T-helper 2 cell treated with Interferon-gamma antibody and Interleukin-4, amounts not matched to agents 5 μg/mL and 100 μg/mL, for 36 hours (primary cell): Measurements from ENCODE around the gene AEBP1.

Source experiments
- DNase-seq: peaks from one replicate; pipeline ENCODE4 v3.0.0; 2021; ENCODE audit warnings: low spot score
- H3K27ac Mint-ChIP-seq: one replicate; pipeline ENCODE4 v1.8.0; 2021; ENCODE audit warnings: mild to moderate bottlenecking, mixed read lengths
- H3K27me3 Mint-ChIP-seq: one replicate; pipeline ENCODE4 v1.8.0; 2021; ENCODE audit warnings: low read depth, mixed read lengths
- H3K36me3 Mint-ChIP-seq: one replicate; pipeline ENCODE4 v1.8.0; 2021; ENCODE audit warnings: low read depth, mixed read lengths
- H3K4me1 Mint-ChIP-seq: one replicate; pipeline ENCODE4 v1.8.0; 2021; ENCODE audit warnings: low read depth, mixed read lengths
- H3K4me3 Mint-ChIP-seq: one replicate; pipeline ENCODE4 v1.8.0; 2022; ENCODE audit warnings: mild to moderate bottlenecking, moderate library complexity, mixed read lengths
- H3K9me3 Mint-ChIP-seq: one replicate; pipeline ENCODE4 v1.8.0; 2021; ENCODE audit warnings: mixed read lengths

The AEBP1 gene

DNA sequence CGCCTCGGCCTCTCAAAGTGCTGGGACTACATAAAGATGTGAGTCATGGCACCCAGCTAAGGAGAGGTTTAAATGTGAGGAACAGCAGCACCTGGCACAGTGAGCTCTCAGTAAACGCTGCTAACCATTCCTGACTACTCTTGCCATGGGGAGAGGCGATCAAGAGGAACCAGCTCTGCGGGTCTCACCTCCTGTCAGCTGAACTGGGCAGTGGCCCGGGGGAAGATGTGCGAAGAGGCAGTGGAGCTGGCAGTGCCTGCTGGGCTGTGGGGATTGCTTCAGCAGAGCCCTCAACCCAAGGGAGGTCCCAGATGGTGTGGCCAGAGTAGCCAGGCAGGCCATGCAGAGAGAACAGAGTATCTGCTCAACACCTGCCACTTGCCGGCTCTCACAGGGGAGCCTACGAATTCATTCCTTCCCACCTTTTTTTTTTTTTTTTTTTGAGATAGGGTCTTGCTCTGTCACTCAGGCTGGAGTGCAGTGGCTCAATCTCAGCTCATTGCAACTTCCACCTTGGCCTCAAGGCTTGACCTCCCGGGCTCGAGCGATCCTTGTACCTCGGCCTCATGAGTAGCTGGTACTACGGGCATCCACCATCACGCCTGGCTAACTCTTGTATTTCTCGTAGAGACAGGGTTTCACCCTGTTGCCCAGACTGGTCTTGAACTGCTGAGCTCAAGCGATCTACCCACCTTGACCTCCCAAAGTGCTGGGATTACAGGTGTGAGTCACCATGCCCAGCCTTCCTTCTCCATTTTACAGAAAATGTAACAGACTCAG, 28.7 kb upstream of the AEBP1 start:
- Mint-ChIP-seq H3K36me3 (peaks cover 41% of the 10 kb centered on the region), H3K27me3 (no peaks in the 10 kb centered on the region), H3K27ac (no peak overlapping the region), H3K4me1 (peaks cover 7% of the 10 kb centered on the region), H3K9me3 (no peaks in the 10 kb centered on the region), H3K4me3 (no peak overlapping the region)
- no peak for DNase-seq

DNA sequence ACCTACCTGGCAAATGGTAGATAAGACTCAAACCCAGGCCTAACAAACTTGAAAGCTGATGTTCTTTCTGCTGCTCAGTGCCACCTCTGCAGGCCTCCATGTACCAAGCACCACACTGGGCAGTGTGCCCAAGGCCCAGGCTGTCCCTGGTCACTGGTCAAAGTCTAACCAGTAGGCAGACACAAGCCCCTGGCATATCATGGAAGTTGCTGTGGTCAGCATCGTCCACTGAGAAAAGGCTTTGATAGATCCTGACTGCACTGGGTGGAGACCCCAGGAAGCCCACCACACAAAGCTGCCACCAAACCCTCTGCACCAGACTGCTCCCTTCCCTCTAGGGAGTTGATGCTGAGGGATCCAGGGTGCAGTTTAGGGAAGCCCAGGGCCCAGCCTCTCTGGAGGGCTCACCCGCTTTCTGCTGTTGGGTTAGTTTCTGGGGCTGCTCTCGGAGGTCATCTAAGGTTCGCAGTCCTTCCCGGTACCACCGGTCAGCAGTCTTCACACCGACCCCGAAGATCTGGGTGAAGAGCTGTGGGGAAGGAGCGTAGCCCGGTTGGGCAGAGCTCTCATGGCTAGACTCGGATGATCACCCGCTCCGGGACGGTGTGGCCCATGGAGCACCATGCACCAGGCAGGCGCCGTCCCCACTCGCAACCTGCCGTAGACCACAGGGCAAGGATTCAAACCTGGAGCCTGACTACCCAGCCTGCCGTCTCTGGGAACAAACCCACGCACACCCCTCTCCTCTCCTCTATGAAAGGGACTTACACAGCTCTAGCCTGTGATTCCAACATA, 27.8 kb upstream of the AEBP1 start:
- H3K4me3 Mint-ChIP-seq = no peak overlapping the region
- H3K27me3 Mint-ChIP-seq = no peaks in the 10 kb centered on the region
- H3K36me3 Mint-ChIP-seq = peaks cover 46% of the 10 kb centered on the region
- H3K9me3 Mint-ChIP-seq = no peaks in the 10 kb centered on the region
- no peak overlapping the region for H3K27ac Mint-ChIP-seq
- no peak for DNase-seq
- peaks cover 13% of the 10 kb centered on the region for H3K4me1 Mint-ChIP-seq

DNA sequence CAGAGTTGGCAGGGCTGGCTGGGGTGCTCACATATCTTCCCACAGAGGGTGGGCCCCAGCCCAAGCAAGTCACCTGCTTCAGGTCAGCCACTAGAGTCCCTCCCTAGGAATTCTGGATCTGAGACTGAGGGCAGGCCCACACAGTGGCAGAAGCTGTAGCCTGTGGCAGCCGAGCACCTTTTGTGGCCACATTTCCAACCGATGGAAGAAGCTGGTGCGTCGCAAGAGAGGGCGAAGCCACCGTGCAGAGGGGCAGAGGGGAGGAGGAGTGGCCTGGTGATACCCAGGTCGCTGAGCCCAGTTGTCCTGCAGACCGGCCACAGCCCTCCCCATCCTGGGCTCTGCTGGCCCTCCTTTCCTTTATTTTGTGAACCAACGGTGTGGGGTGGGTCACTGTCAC, 27.1 kb upstream of the AEBP1 start:
- peaks cover 15% of the 10 kb centered on the region for H3K4me1 Mint-ChIP-seq
- no peak overlapping the region for H3K4me3 Mint-ChIP-seq
- H3K27me3 Mint-ChIP-seq = no peaks in the 10 kb centered on the region
- no peak overlapping the region for H3K27ac Mint-ChIP-seq
- no peaks in the 10 kb centered on the region for H3K9me3 Mint-ChIP-seq
- H3K36me3 Mint-ChIP-seq = peaks cover 44% of the 10 kb centered on the region
- DNase-seq = no peak

DNA sequence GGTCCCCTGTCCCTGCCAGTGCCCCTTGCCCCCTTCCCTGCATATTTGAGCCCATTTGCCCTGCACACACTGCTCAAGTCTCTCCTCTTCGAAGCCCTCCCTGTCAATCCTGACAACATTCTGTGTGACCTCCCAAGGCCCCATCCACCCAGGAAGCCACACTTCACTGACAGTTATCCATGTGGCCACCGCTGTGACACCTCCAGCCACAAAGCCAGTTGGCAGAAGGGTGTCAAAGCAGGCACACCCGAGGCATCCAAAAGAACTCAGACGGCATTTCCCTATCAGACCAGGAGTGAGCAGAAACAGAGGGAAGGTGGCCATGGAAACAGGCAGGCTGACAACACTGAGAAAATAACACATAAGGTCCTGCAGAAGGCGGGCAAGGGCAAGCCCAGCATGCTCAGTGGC, 26.5 kb upstream of the AEBP1 start:
- Mint-ChIP-seq H3K4me3 (no peak overlapping the region), H3K27ac (no peak overlapping the region), H3K27me3 (no peaks in the 10 kb centered on the region), H3K36me3 (peaks cover 39% of the 10 kb centered on the region), H3K9me3 (no peaks in the 10 kb centered on the region), H3K4me1 (peaks cover 15% of the 10 kb centered on the region)
- DNase-seq = no peak

DNA sequence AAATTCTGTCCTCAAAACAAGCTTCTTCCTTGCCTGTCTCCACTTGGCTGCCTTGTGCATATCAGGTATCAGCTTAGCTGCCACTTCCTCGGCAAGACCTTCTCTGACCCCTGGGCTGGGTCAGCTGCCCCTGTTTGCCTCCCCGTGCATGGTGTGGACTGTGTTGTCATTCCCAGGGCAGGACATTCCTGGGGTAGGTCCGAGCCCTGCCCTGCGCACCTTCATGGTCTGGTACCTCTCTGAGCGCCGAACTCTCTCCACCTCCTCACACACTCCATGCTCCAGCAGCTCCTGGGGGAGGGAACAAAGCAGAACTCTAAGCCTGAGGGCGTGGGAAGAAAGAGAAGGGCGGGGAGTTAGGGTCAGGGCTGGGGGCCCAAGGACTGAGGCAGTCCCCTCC, 25.6 kb upstream of the AEBP1 start:
- H3K27me3 Mint-ChIP-seq = no peaks in the 10 kb centered on the region
- H3K9me3 Mint-ChIP-seq = no peaks in the 10 kb centered on the region
- no peak overlapping the region for H3K4me3 Mint-ChIP-seq
- DNase-seq = no peak
- H3K27ac Mint-ChIP-seq = no peak overlapping the region
- peaks cover 21% of the 10 kb centered on the region for H3K4me1 Mint-ChIP-seq
- peaks cover 33% of the 10 kb centered on the region for H3K36me3 Mint-ChIP-seq

DNA sequence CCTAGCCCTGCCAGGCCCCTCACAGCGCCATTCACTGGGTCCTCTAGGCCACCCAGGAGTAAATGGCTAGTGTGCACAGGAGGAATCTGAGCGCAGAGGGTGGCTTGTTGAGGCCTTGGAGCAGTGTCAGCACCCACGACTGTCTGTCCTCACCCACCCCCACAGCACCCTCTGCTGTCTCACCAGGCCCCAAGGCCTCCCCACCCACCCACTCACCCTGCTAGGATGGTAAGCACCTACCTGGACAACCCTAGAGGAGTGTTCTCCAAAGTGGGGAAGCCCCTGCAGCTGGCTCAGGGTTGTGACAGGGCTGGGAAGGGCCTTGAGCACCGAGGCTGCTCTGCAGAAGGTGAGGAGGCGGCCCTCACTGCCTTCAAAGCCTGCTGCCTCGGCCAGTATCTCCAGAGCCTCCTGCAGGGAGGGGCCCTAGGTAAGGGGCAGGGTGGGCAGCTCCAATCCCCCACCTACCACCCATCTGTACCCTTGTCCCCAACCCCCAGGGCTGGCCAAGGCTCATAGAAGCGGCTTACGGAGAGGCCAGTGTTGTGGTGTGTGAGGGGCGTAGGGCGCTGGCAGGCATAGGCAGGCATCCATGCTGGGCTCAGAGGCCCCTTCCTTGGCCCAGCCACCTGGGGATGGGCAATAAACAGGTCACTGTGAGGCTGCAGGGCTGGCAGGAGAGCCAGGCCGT, 24.7 kb upstream of the AEBP1 start:
- peaks cover 28% of the 10 kb centered on the region for H3K36me3 Mint-ChIP-seq
- H3K27ac Mint-ChIP-seq = no peak overlapping the region
- H3K4me1 Mint-ChIP-seq = peaks cover 21% of the 10 kb centered on the region
- no peaks in the 10 kb centered on the region for H3K9me3 Mint-ChIP-seq
- no peak for DNase-seq
- H3K4me3 Mint-ChIP-seq = no peak overlapping the region
- H3K27me3 Mint-ChIP-seq = no peaks in the 10 kb centered on the region

DNA sequence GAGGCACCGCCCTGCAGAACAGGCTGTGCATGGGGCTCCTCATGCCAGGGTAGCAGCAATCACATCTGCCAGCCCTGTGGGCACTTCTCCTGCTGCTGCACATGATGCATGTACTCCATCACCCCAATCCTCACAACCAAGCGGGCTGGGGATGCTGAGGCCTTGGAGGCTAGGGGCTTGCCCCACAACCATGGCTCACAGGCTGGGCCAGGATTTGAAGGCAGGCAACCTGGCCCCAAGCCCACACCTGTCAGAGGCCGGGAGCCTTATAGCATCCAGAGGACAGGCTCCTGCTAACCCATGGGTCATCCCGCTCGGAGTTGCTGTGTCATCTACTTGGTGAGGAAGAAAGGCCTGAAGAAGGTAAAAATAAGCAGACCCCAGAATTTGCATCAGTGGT, 24.0 kb upstream of the AEBP1 start:
- Mint-ChIP-seq H3K27ac (no peak overlapping the region), H3K36me3 (peaks cover 24% of the 10 kb centered on the region), H3K4me3 (no peak overlapping the region), H3K9me3 (no peaks in the 10 kb centered on the region), H3K27me3 (no peaks in the 10 kb centered on the region), H3K4me1 (peaks cover 21% of the 10 kb centered on the region)
- no peak for DNase-seq

DNA sequence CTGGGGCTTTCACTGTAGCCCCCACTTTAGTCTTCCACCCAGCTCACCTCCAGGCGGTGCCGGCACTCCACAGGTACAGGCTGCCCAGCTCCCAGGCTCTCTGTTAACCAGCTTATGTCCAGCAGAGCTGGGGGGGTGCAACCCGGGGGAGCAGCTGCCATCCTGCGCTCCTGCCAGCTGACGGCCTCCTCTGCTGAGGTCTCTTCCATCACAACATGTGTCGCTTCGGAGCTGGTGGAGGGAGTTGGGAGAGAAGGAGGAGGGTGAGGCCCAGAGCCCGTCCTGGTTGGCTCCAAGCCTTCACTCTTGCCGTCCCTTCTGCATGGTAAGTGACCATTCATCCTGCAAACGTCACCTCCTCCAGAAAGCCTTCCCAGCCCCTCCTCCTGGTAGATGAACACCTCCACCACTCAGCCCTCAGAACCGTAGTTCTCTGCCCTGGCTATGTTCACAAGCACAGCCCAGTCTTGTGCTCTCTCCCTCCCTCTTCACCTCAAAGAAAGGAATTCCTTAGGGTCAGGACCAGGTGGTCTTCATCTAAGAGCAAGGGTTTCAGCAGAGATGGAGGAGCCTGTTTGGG, 23.4 kb upstream of the AEBP1 start:
- Mint-ChIP-seq H3K4me1 (peaks cover 21% of the 10 kb centered on the region), H3K9me3 (no peaks in the 10 kb centered on the region), H3K27me3 (no peaks in the 10 kb centered on the region), H3K4me3 (peak overlapping the region; percentile 80), H3K27ac (peak overlapping the region; percentile 95), H3K36me3 (peaks cover 24% of the 10 kb centered on the region)
- no peak for DNase-seq

DNA sequence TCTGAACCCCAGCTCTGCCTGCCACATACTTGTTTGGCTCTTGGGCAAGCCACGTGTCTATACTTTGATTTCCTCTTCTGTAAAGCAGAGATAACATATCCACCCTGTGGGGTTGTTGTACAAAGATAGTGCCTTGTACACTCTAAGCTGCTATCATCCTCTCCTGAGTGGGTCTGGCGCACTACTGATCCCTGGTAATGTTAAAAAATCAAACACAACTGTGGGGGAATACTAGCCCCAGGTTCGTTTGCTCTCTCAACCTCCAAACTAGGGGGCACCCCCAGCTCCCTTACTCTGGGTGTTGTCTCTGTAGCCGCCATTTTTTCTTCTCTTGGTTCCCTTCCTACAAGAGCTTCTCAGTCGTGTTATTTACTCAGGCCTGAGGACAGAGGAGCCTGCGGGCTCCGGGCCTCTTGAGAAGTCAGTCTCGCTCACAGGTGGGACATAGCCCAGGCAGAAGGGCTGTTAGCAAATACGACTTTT, 22.8 kb upstream of the AEBP1 start:
- H3K4me1 Mint-ChIP-seq = peaks cover 21% of the 10 kb centered on the region
- DNase-seq = no peak
- H3K9me3 Mint-ChIP-seq = no peaks in the 10 kb centered on the region
- H3K27ac Mint-ChIP-seq = peak overlapping the region; percentile 95
- peak overlapping the region; percentile 80 for H3K4me3 Mint-ChIP-seq
- H3K27me3 Mint-ChIP-seq = no peaks in the 10 kb centered on the region
- H3K36me3 Mint-ChIP-seq = peaks cover 24% of the 10 kb centered on the region

DNA sequence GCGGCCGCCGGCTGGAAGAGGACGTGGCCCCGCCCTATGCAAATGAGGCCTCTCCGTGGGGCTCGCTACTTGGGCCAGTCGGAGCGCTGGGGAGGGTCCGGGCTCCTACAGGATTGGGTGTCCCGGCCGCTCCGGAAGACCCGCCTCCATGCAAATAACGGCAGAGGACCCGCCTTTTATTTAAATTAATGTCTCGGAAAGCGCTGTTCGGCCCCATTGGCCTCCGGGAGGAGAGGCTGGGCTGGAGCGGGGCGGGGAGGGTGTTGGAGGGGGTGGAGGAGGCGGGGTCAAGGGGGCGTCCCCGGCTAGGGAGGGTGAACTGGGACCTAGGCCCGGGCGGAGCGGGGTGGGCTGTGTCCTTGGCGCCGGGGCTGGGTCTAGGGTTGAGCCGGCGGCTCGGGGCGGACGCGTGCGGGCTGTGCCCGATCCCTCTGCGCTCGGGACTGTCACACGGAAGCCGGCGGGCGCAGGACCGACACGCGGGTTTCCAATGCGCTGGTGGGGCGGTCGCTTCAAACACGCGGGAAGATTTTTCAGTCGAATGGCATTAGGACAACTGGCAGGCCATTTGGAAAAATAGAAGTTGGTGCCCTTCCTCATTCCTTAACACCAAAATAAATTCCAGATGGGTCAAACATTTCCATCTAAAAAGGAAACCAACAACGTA, 21.5 kb upstream of the AEBP1 start:
- H3K27ac Mint-ChIP-seq = peak overlapping the region; percentile 80
- H3K27me3 Mint-ChIP-seq = no peaks in the 10 kb centered on the region
- peak; percentile 98 for DNase-seq
- peaks cover 20% of the 10 kb centered on the region for H3K4me1 Mint-ChIP-seq
- H3K36me3 Mint-ChIP-seq = peaks cover 17% of the 10 kb centered on the region
- H3K9me3 Mint-ChIP-seq = no peaks in the 10 kb centered on the region
- peak overlapping the region; percentile 80 for H3K4me3 Mint-ChIP-seq

DNA sequence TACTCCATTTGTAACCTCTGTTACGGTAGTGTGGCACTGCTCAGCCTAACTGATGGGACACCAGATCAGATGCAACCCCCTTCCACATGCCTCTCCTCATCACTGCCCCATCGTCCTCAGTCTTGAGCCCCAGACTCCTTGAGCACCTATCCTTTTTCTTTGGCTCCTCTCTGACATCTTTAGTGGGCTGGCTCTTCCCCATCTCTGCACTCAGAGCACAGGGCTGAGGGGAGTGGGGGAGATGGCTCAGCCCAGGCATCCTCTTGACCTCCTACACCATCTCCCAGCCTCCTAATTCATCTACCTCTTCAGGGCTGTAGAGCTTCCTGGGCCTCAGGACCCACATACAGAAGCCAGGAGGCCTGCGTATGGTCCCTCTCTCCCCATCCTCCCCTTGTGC, 20.3 kb upstream of the AEBP1 start:
- Mint-ChIP-seq H3K4me1 (peaks cover 14% of the 10 kb centered on the region), H3K36me3 (peaks cover 7% of the 10 kb centered on the region), H3K4me3 (peak overlapping the region; percentile 37), H3K27ac (no peak overlapping the region), H3K9me3 (no peaks in the 10 kb centered on the region), H3K27me3 (no peaks in the 10 kb centered on the region)
- DNase-seq = no peak

DNA sequence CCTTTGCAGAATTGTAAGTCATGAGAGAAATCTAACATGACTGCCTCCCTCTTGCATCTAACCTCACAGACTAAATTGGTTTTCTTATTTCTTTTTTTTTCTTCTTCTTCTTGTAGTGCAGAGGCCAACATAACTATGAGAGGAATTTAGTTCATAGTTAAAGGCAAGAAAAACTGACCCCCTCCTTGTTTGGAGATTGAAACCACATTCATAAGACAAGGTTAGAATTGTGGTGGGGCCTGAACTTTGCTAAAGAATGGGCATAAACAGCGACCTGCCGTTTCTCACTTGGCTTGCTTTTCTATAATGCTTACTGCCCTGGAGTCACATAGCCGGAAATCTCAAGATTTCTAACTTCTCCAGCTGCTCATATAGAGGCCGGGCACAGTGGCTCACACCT, 19.4 kb upstream of the AEBP1 start:
- peaks cover 14% of the 10 kb centered on the region for H3K4me1 Mint-ChIP-seq
- H3K9me3 Mint-ChIP-seq = no peaks in the 10 kb centered on the region
- peaks cover 7% of the 10 kb centered on the region for H3K36me3 Mint-ChIP-seq
- H3K27me3 Mint-ChIP-seq = no peaks in the 10 kb centered on the region
- no peak for DNase-seq
- no peak overlapping the region for H3K4me3 Mint-ChIP-seq
- H3K27ac Mint-ChIP-seq = no peak overlapping the region

DNA sequence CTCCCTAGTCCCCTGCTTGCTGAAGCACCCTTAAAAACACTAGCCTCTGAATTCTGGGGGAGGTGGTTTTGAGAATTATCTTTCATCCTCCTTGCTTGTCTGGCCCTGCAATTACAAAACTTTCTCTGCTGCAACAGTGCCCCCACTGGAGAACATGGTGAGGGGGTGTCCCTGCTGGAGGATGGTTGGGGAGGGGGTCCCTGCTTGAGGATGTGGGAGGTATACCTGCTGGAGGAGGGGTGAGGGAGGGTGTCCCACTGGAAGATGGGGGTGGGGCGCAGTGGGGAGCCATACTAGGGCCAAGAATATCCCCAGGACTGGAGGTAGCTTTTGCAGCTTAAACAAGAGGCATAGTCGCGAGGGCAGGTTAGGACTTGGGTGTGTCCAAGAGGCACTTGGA, 18.6 kb upstream of the AEBP1 start:
- Mint-ChIP-seq H3K27ac (no peak overlapping the region), H3K27me3 (no peaks in the 10 kb centered on the region), H3K4me3 (no peak overlapping the region), H3K9me3 (no peaks in the 10 kb centered on the region), H3K4me1 (peaks cover 14% of the 10 kb centered on the region), H3K36me3 (peaks cover 7% of the 10 kb centered on the region)
- no peak for DNase-seq
